Parathyroid adenoma (tissue), 2 donors: Measurements from ENCODE around the gene S100PBP.

Experiments
- H2AFZ ChIP-seq: fragments of 300-600 bp; sonication (generic); one replicate; pipeline ENCODE4 v1.7.0; 2017; ENCODE audit warnings: antibody characterized with exemption, mild to moderate bottlenecking
- H3K27ac ChIP-seq: fragments of 300-600 bp; sonication (generic); one replicate; pipeline ENCODE4 v1.7.0; 2017
- H3K27me3 ChIP-seq: fragments of 300-600 bp; sonication (generic); one replicate; pipeline ENCODE4 v1.7.0; 2017; ENCODE audit warnings: low read length; ENCODE audit not compliant: control insufficient read depth, insufficient read depth
- H3K36me3 ChIP-seq: fragments of 300-600 bp; sonication (generic); one replicate; pipeline ENCODE4 v1.7.0; 2017; ENCODE audit warnings: low read length; ENCODE audit not compliant: control insufficient read depth, insufficient read depth
- H3K4me1 ChIP-seq: fragments of 300-600 bp; sonication (generic); one replicate; pipeline ENCODE4 v1.7.0; 2017; ENCODE audit warnings: control low read depth
- H3K4me2 ChIP-seq: fragments of 300-600 bp; sonication (generic); one replicate; pipeline ENCODE4 v1.7.0; 2017; ENCODE audit warnings: low read length
- H3K4me3 ChIP-seq: fragments of 300-600 bp; sonication (generic); one replicate; pipeline ENCODE4 v1.7.0; 2017; ENCODE audit warnings: low read depth, low read length
- H3K79me2 ChIP-seq: fragments of 300-600 bp; sonication (generic); one replicate; pipeline ENCODE4 v1.7.0; 2017; ENCODE audit warnings: control low read depth
- H3K9ac ChIP-seq: fragments of 300-600 bp; sonication (generic); one replicate; pipeline ENCODE4 v1.7.0; 2017; ENCODE audit warnings: mild to moderate bottlenecking
- H3K9me3 ChIP-seq: fragments of 300-600 bp; sonication (generic); one replicate; pipeline ENCODE4 v1.7.0; 2017; ENCODE audit warnings: low read length; ENCODE audit not compliant: control insufficient read depth
- CTCF ChIP-seq: fragments of 300-600 bp; sonication (generic); IDR thresholded peaks from one replicate; pipeline ENCODE4 v1.7.0; 2017; ENCODE audit warnings: antibody characterized with exemption, mild to moderate bottlenecking
- donor health status: primary hyperparathyroidism.

S100PBP gene

GRCh38 chr1:32898958-32899357 lies 81.5 kb downstream of the S100PBP start:
- H3K4me1 ChIP-seq, result no peaks in the 10 kb centered on the region
- no peak for TF ChIP-seq CTCF
- no peak overlapping the region for H2AFZ ChIP-seq
- no peaks in the 10 kb centered on the region for H3K27me3 ChIP-seq
- H3K79me2 ChIP-seq, result no peaks in the 10 kb centered on the region
- no peak overlapping the region for H3K27ac ChIP-seq
- no peak overlapping the region for H3K4me3 ChIP-seq
- H3K9me3 ChIP-seq, result no peaks in the 10 kb centered on the region
- H3K36me3 ChIP-seq, result no peaks in the 10 kb centered on the region
- H3K4me2 ChIP-seq, result no peak overlapping the region
- H3K9ac ChIP-seq, result no peak overlapping the region

GRCh38 chr1:32899586-32900296 lies 82.3 kb downstream of the S100PBP start:
- Histone ChIP-seq H2AFZ (no peak overlapping the region), H3K9ac (no peak overlapping the region), H3K79me2 (no peaks in the 10 kb centered on the region), H3K4me1 (no peaks in the 10 kb centered on the region), H3K36me3 (no peaks in the 10 kb centered on the region), H3K4me3 (no peak overlapping the region), H3K27me3 (no peaks in the 10 kb centered on the region), H3K27ac (no peak overlapping the region), H3K4me2 (no peak overlapping the region), H3K9me3 (no peaks in the 10 kb centered on the region)
- TF ChIP-seq CTCF, result no peak

GRCh38 chr1:32900371-32900955 lies 83.0 kb downstream of the S100PBP start:
- no peak for TF ChIP-seq CTCF
- H3K9ac ChIP-seq, result no peak overlapping the region

GRCh38 chr1:32900956-32901822 lies 83.7 kb downstream of the S100PBP start, which contains the start of gene TMEM54:
TSS of gene TMEM54 (minus strand) at chr1:32901389. CDS start at chr1:32901238, 151 bp downstream.
- Histone ChIP-seq H3K27me3 (no peaks in the 10 kb centered on the region), H3K27ac (no peak within 1 kb of the TSS), H3K36me3 (no peaks in the 10 kb centered on the region), H3K9ac (no peak within 1 kb of the TSS), H3K4me3 (peak within 1 kb of the TSS; percentile 76), H3K4me2 (peak within 1 kb of the TSS; percentile 97), H3K79me2 (no peaks in the 10 kb centered on the region), H2AFZ (peak within 1 kb of the TSS; percentile 78), H3K4me1 (no peaks in the 10 kb centered on the region), H3K9me3 (no peaks in the 10 kb centered on the region)
- no peak for TF ChIP-seq CTCF

More at GRCh38 chr1:32900371-32900955, 83.0 kb downstream of the S100PBP start:
- peak overlapping the region; percentile 77 for H2AFZ ChIP-seq
- H3K4me2 ChIP-seq, result peak overlapping the region; percentile 90
- H3K4me1 ChIP-seq, result no peaks in the 10 kb centered on the region
- H3K79me2 ChIP-seq, result no peaks in the 10 kb centered on the region
- peak overlapping the region; percentile 61 for H3K4me3 ChIP-seq
- H3K27me3 ChIP-seq, result no peaks in the 10 kb centered on the region
- no peaks in the 10 kb centered on the region for H3K36me3 ChIP-seq
- no peaks in the 10 kb centered on the region for H3K9me3 ChIP-seq
- no peak overlapping the region for H3K27ac ChIP-seq
